ENCODE measurements around the gene ABCA13.

Gene ABCA13

GRCh38 chr7:48638041-48638440, 466.8 kb downstream of the ABCA13 start:
- no peak for DNase-seq (ENCODE audit: low spot score)

GRCh38 chr7:48643431-48644013, 472.3 kb downstream of the ABCA13 start:
- no peak for DNase-seq (ENCODE audit: low spot score)

- DNase-seq (ENCODE audit: low spot score): no peak
Measured at GRCh38 chr7:48658138-48658537, 486.9 kb downstream of the ABCA13 start.

- no peak for DNase-seq (ENCODE audit: low spot score)
Measured at GRCh38 chr7:48660306-48660870, 489.1 kb downstream of the ABCA13 start.

GRCh38 chr7:48664241-48664640, 493.0 kb downstream of the ABCA13 start:
- no peak for DNase-seq (ENCODE audit: low spot score)

- no peak for DNase-seq (ENCODE audit: low spot score)
Measured at GRCh38 chr7:48665353-48666135, 494.3 kb downstream of the ABCA13 start.

- no peak for DNase-seq (ENCODE audit: low spot score)
Measured at GRCh38 chr7:48667407-48667806, 496.1 kb downstream of the ABCA13 start.

- no peak for DNase-seq (ENCODE audit: low spot score)
Measured at GRCh38 chr7:48671656-48672055, 500.4 kb downstream of the ABCA13 start.

- no peak for DNase-seq (ENCODE audit: low spot score)
Measured at GRCh38 chr7:48681006-48681405, 509.7 kb downstream of the ABCA13 start.

- DNase-seq (ENCODE audit: low spot score): no peak
Measured at GRCh38 chr7:48691788-48692187, 520.5 kb downstream of the ABCA13 start.

Data from LoVo (cell line).